HG03521 (cell line): ENCODE data around the gene TARS3.

ENCODE experiments used
- ATAC-seq: cut with Tn5 transposase; IDR thresholded peaks from one replicate; pipeline ENCODE4 v1.9.1; 2021; ENCODE audit warnings: mild to moderate bottlenecking, moderate library complexity; ENCODE audit not compliant: unreplicated experiment

Gene TARS3

GRCh38 chr15:101625980-101626379 lies 98.3 kb downstream of the TARS3 start:
- ATAC-seq = no peak

- ATAC-seq = no peak
Measured at GRCh38 chr15:101625184-101625583, 99.1 kb downstream of the TARS3 start.

- ATAC-seq = no peak
Measured at GRCh38 chr15:101623367-101624304, 100.6 kb downstream of the TARS3 start.

GRCh38 chr15:101621961-101622360 lies 102.3 kb downstream of the TARS3 start:
- ATAC-seq = no peak

- ATAC-seq = no peak
Measured at GRCh38 chr15:101620671-101621070, 103.6 kb downstream of the TARS3 start.

GRCh38 chr15:101619615-101619865 lies 104.7 kb downstream of the TARS3 start:
- ATAC-seq = no peak

- no peak for ATAC-seq
Measured at GRCh38 chr15:101618851-101619614, 105.2 kb downstream of the TARS3 start.

GRCh38 chr15:101618076-101618475 lies 106.2 kb downstream of the TARS3 start:
- ATAC-seq = no peak

- no peak for ATAC-seq
Measured at GRCh38 chr15:101617390-101617965, 106.8 kb downstream of the TARS3 start.

GRCh38 chr15:101615986-101616848 lies 108.1 kb downstream of the TARS3 start:
- ATAC-seq = no peak

GRCh38 chr15:101615414-101615985 lies 108.8 kb downstream of the TARS3 start:
- no peak for ATAC-seq

- ATAC-seq = no peak
Measured at GRCh38 chr15:101614761-101615160, 109.5 kb downstream of the TARS3 start.

GRCh38 chr15:101614001-101614585 lies 110.2 kb downstream of the TARS3 start:
- no peak for ATAC-seq

- ATAC-seq = no peak
Measured at GRCh38 chr15:101613130-101614000, 110.9 kb downstream of the TARS3 start.

- ATAC-seq = no peak
Measured at GRCh38 chr15:101612676-101613075, 111.6 kb downstream of the TARS3 start.

GRCh38 chr15:101611580-101612299 lies 112.5 kb downstream of the TARS3 start:
- ATAC-seq = no peak

- ATAC-seq = no peak
Measured at GRCh38 chr15:101611007-101611406, 113.3 kb downstream of the TARS3 start.

- no peak for ATAC-seq
Measured at GRCh38 chr15:101610611-101611000, 113.7 kb downstream of the TARS3 start.
